ENCODE results near the gene RAB3IP.

RAB3IP gene

GRCh38 chr12:69821456-69822159 lies 82.9 kb downstream of the RAB3IP start:
- TF ChIP-seq CTCF (IDR thresholded peaks at IDR 0.05; ENCODE audit: control insufficient read depth, extremely low read depth, insufficient read depth), result no peak
- no peak for DNase-seq (ENCODE audit: low read depth)
- H3K4me3 ChIP-seq (ENCODE audit: low read depth, low read length), result no peak overlapping the region

GRCh38 chr12:69822201-69822860 lies 83.7 kb downstream of the RAB3IP start:
- no peak for TF ChIP-seq CTCF (IDR thresholded peaks at IDR 0.05; ENCODE audit: control insufficient read depth, extremely low read depth, insufficient read depth)
- H3K4me3 ChIP-seq (ENCODE audit: low read depth, low read length), result no peak overlapping the region
- no peak for DNase-seq (ENCODE audit: low read depth)

GRCh38 chr12:69824028-69824427 lies 85.4 kb downstream of the RAB3IP start:
- DNase-seq (ENCODE audit: low read depth), result no peak
- TF ChIP-seq CTCF (IDR thresholded peaks at IDR 0.05; ENCODE audit: control insufficient read depth, extremely low read depth, insufficient read depth), result no peak
- no peak overlapping the region for H3K4me3 ChIP-seq (ENCODE audit: low read depth, low read length)

- no peak for TF ChIP-seq CTCF (IDR thresholded peaks at IDR 0.05; ENCODE audit: control insufficient read depth, extremely low read depth, insufficient read depth)
- H3K4me3 ChIP-seq (ENCODE audit: low read depth, low read length), result no peak within 1 kb of the TSS
- no peak for DNase-seq (ENCODE audit: low read depth)
Observed at GRCh38 chr12:69824966-69825560, 86.4 kb downstream of the RAB3IP start, which contains the start of gene MYRFL. Gene MYRFL, plus strand, starts transcription at chr12:69825227. Its CDS starts 291 bp downstream, at chr12:69825518.

GRCh38 chr12:69828897-69829296 lies 90.2 kb downstream of the RAB3IP start:
- TF ChIP-seq CTCF (IDR thresholded peaks at IDR 0.05; ENCODE audit: control insufficient read depth, extremely low read depth, insufficient read depth), result no peak

GRCh38 chr12:69833696-69834095 lies 95.0 kb downstream of the RAB3IP start:
- no peak for DNase-seq (ENCODE audit: low read depth)
- TF ChIP-seq CTCF (IDR thresholded peaks at IDR 0.05; ENCODE audit: control insufficient read depth, extremely low read depth, insufficient read depth), result no peak
- H3K4me3 ChIP-seq (ENCODE audit: low read depth, low read length), result no peak overlapping the region

More at GRCh38 chr12:69828897-69829296, 90.2 kb downstream of the RAB3IP start:
- H3K4me3 ChIP-seq (ENCODE audit: low read depth, low read length), result no peak overlapping the region
- DNase-seq (ENCODE audit: low read depth), result no peak

Measured in LNCaP clone FGC (cell line).